ENCODE data around the gene TSR1. TPM values are rescaled to one million over a fixed set of nuclear protein-coding genes. Genes with fewer than 3 reads are reported as not detected.

The TSR1 gene
- total RNA-seq, 2 experiments from 2014 or later: 33.2 to 45.7 TPM

- H3K4me3 Mint-ChIP-seq: no peak overlapping the region
- no peaks in the 10 kb centered on the region for H3K4me1 Mint-ChIP-seq
- H3K27me3 Mint-ChIP-seq: no peaks in the 10 kb centered on the region
- H3K9me3 Mint-ChIP-seq (ENCODE audit: low read depth): no peaks in the 10 kb centered on the region
- H3K27ac Mint-ChIP-seq: no peak overlapping the region
- peaks cover 2% of the 10 kb centered on the region for H3K36me3 Mint-ChIP-seq
- ATAC-seq (no peak), DNase-seq (no peak)
- CTCF ChIA-PET: interaction anchor here (2.9 kb wide), 1 partner anchor 18 kb away, joined by 11 read pairs; no protein-coding TSS in a partner anchor
Measured at GRCh38 chr17:2363851-2364762, 27.9 kb upstream of the TSR1 start.

- H3K27ac Mint-ChIP-seq: no peak overlapping the region
Measured at GRCh38 chr17:2363318-2363717, 27.1 kb upstream of the TSR1 start.

GRCh38 chr17:2362881-2363280 is 26.6 kb upstream of the TSR1 start:
- H3K36me3 Mint-ChIP-seq: peaks cover 2% of the 10 kb centered on the region
- no peak overlapping the region for H3K4me3 Mint-ChIP-seq
- ATAC-seq: no peak
- no peak for DNase-seq
- CTCF ChIA-PET: interaction anchor here (2.9 kb wide), 1 partner anchor 20 kb away, joined by 11 read pairs; no protein-coding TSS in a partner anchor
- H3K4me1 Mint-ChIP-seq: no peaks in the 10 kb centered on the region
- no peak overlapping the region for H3K27ac Mint-ChIP-seq
- no peaks in the 10 kb centered on the region for H3K9me3 Mint-ChIP-seq (ENCODE audit: low read depth)
- no peaks in the 10 kb centered on the region for H3K27me3 Mint-ChIP-seq

More at GRCh38 chr17:2363318-2363717, 27.1 kb upstream of the TSR1 start:
- no peak for ATAC-seq
- Mint-ChIP-seq H3K9me3 (ENCODE audit: low read depth) (no peaks in the 10 kb centered on the region), H3K27me3 (no peaks in the 10 kb centered on the region), H3K4me1 (no peaks in the 10 kb centered on the region), H3K4me3 (no peak overlapping the region), H3K36me3 (peaks cover 2% of the 10 kb centered on the region)
- CTCF ChIA-PET: interaction anchor here (2.9 kb wide), 1 partner anchor 19 kb away, joined by 11 read pairs; no protein-coding TSS in a partner anchor
- no peak for DNase-seq

DNA sequence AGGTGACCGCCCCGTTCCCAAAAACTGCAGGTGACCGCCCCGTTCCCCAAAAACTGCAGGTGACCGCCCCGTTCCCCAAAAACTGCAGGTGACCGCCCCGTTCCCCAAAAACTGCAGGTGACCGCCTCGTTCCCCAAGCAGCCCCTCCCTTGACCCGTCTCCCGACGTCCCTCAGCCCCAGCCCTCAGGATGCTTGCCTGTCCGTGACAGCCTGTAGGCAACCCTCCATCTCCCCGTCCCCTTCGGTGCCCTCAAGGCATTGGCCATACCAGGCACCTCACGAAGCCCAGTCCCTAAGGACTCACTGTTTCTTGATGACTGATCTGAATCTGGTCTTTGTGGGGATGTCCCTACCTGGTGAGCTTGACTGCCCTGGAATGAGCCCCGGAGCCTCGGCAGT is 26.2 kb upstream of the TSR1 start:
- CTCF ChIA-PET: interaction anchor here (2.9 kb wide), 1 partner anchor 20 kb away, joined by 11 read pairs; no protein-coding TSS in a partner anchor
- ATAC-seq: no peak
- no peak overlapping the region for H3K27ac Mint-ChIP-seq
- no peak for DNase-seq
- H3K4me1 Mint-ChIP-seq: no peaks in the 10 kb centered on the region
- H3K27me3 Mint-ChIP-seq: no peaks in the 10 kb centered on the region
- H3K4me3 Mint-ChIP-seq: no peak overlapping the region
- peaks cover 2% of the 10 kb centered on the region for H3K36me3 Mint-ChIP-seq
- H3K9me3 Mint-ChIP-seq (ENCODE audit: low read depth): no peaks in the 10 kb centered on the region

- Mint-ChIP-seq H3K9me3 (ENCODE audit: low read depth) (no peaks in the 10 kb centered on the region), H3K27ac (no peak overlapping the region), H3K27me3 (no peaks in the 10 kb centered on the region), H3K36me3 (peaks cover 2% of the 10 kb centered on the region), H3K4me3 (no peak overlapping the region), H3K4me1 (no peaks in the 10 kb centered on the region)
- no peak for DNase-seq
- no peak for ATAC-seq
- CTCF ChIA-PET: interaction anchor here (2.2 kb wide), 1 partner anchor 20 kb away, joined by 12 read pairs; no protein-coding TSS in a partner anchor
Measured at GRCh38 chr17:2362016-2362415, 25.8 kb upstream of the TSR1 start.

DNA sequence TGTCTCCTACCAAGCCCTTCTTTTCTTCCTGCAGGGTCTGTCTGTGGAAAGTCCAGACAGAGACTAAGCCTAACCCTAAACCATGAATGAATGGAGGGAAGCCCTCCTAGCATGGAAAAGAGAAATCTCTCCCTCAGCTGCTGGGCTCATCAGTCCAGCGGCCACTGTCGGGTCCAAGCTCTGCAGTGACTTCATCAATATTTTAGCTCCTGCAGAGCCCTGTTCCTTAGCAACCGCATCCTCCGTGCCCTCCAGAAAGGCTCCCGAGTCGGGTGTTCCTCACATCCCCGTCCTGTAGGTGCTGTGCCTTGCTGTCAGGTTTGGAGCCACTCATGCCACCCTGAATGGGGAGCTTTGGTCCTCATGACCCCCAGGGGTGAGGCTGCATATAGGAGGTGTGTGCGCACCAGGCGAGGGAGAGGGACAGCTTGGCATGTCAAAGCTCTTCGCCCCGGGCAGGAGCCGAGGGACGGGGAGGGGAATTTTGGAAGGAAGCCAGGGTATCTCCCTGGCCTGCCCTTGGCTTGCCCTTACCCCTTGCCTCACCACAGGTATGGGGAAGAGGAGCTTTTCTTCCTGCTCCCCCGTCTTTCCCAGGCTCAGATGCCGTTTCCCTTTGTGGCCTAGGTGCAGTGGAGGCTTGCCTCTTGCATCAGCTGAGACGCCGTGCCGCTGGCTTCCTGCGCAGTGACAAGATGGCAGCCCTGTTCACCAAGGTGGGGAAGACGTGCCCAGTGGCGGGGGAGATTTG is 24.9 kb upstream of the TSR1 start:
- ATAC-seq: no peak
- no peak for DNase-seq
- H3K4me3 Mint-ChIP-seq: no peak overlapping the region
- CTCF ChIA-PET: interaction anchor here (1.4 to 2.2 kb wide), 2 partner anchors 21 to 55 kb away, joined by 4 to 12 read pairs; no protein-coding TSS in a partner anchor
- H3K9me3 Mint-ChIP-seq (ENCODE audit: low read depth): no peaks in the 10 kb centered on the region
- H3K36me3 Mint-ChIP-seq: peaks cover 2% of the 10 kb centered on the region
- no peaks in the 10 kb centered on the region for H3K4me1 Mint-ChIP-seq
- no peak overlapping the region for H3K27ac Mint-ChIP-seq
- H3K27me3 Mint-ChIP-seq: no peaks in the 10 kb centered on the region

DNA sequence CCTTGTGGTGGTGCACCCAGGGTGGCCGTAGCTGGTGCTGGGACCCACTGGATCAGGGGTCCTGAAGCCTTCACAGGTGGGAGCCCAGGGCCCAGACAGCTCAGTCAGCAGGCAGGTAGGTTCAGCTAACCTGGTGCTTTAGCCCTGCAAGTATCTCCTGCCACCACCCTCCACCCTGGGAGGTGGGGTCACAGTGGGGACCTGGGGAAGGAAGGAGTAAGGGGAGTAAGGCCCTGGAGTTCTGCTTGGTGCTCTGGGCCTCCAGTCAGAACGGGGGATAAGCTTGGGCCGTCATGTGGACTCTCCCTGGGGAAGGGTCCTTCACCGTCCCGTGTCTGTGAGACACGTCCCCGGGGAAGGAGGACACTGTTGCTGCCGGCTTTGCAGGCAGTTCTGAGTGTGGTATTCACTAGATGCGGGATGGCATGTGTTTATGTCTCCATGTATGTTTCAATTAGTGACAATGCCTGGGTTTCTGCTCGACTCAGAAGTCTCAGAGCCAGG is 21.7 kb upstream of the TSR1 start:
- H3K27me3 Mint-ChIP-seq: no peaks in the 10 kb centered on the region
- peaks cover 14% of the 10 kb centered on the region for H3K4me1 Mint-ChIP-seq
- H3K9me3 Mint-ChIP-seq (ENCODE audit: low read depth): no peaks in the 10 kb centered on the region
- H3K4me3 Mint-ChIP-seq: no peak overlapping the region
- no peak for ATAC-seq
- H3K27ac Mint-ChIP-seq: no peak overlapping the region
- no peak for DNase-seq
- CTCF ChIA-PET: interaction anchor here (1.4 kb wide), 1 partner anchor 58 kb away, joined by 5 read pairs; no protein-coding TSS in a partner anchor
- peaks cover 2% of the 10 kb centered on the region for H3K36me3 Mint-ChIP-seq

GRCh38 chr17:2357237-2357636 is 21.0 kb upstream of the TSR1 start:
- no peak for DNase-seq
- ATAC-seq: no peak
- CTCF ChIA-PET: no interaction called here
- Mint-ChIP-seq H3K4me3 (no peak overlapping the region), H3K36me3 (no peaks in the 10 kb centered on the region), H3K9me3 (ENCODE audit: low read depth) (no peaks in the 10 kb centered on the region), H3K4me1 (peaks cover 15% of the 10 kb centered on the region), H3K27ac (no peak overlapping the region), H3K27me3 (no peaks in the 10 kb centered on the region)

DNA sequence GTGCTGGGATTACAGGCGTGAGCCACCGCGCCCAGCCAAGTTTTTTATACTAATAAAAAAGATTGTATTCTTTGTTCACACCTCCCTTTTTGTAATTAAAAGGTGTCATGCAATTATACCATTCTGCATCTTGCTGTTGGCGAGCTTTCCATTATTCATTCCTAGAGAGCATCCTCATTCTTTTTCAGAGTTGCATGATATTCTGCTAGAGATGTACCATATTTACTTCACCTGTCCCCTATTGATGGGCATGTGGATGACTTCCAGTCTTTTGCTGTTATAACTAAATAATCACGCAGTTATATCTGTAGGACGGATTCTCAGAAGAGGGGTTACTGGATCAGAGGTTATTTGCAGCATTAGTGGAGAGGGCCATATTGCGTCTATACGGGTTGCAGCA is 18.1 kb upstream of the TSR1 start:
- Mint-ChIP-seq H3K27ac (peak overlapping the region; percentile 85), H3K4me1 (peaks cover 15% of the 10 kb centered on the region), H3K9me3 (ENCODE audit: low read depth) (no peaks in the 10 kb centered on the region), H3K4me3 (peak overlapping the region; percentile 14), H3K27me3 (no peaks in the 10 kb centered on the region), H3K36me3 (peaks cover 2% of the 10 kb centered on the region)
- CTCF ChIA-PET: interaction anchor here (0.7 to 4.8 kb wide), 10 partner anchors 16 to 329 kb away, joined by 3 to 64 read pairs (median 9); partner anchors contain the start of genes HIC1, RTN4RL1, SGSM2 and TSR1
- ATAC-seq (no peak), DNase-seq (no peak)

DNA sequence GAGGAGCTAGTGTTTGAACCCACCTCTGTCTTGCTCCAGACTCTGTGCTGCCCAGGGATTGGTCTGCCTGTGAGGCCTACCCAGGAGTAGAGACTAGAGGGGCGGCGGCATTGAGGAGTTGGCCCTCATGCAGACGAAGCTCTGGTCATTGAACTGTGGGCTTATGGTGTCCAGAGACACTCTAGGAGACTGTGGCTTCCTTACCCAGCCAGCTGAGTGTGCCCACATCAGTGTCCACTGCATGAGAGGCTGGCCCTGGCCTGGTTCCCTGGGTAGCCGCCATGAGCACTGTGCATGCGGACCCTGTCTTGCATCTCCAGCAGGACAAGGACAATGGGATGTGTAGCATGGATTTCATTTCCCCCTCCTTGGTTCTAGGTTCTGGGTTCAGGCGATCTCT is 15.0 kb upstream of the TSR1 start:
- Mint-ChIP-seq H3K27me3 (no peaks in the 10 kb centered on the region), H3K4me3 (no peak overlapping the region), H3K36me3 (peaks cover 2% of the 10 kb centered on the region), H3K9me3 (ENCODE audit: low read depth) (no peaks in the 10 kb centered on the region), H3K4me1 (peaks cover 15% of the 10 kb centered on the region), H3K27ac (no peak overlapping the region)
- CTCF ChIA-PET: interaction anchor here (4.8 kb wide), 1 partner anchor 13 kb away, joined by 64 read pairs; the partner anchor contains the start of genes SGSM2 and TSR1
- ATAC-seq (no peak), DNase-seq (no peak)

- CTCF ChIA-PET: interaction anchor here (0.8 to 2.2 kb wide), 3 partner anchors 8 to 68 kb away, joined by 3 to 6 read pairs (median 4); no protein-coding TSS in a partner anchor
- Mint-ChIP-seq H3K27ac (no peak overlapping the region), H3K36me3 (peaks cover 5% of the 10 kb centered on the region), H3K9me3 (ENCODE audit: low read depth) (no peaks in the 10 kb centered on the region), H3K4me1 (peaks cover 8% of the 10 kb centered on the region), H3K27me3 (no peaks in the 10 kb centered on the region), H3K4me3 (no peak overlapping the region)
- DNase-seq (no peak), ATAC-seq (no peak)
Measured at GRCh38 chr17:2347805-2348685, 11.8 kb upstream of the TSR1 start.

DNA sequence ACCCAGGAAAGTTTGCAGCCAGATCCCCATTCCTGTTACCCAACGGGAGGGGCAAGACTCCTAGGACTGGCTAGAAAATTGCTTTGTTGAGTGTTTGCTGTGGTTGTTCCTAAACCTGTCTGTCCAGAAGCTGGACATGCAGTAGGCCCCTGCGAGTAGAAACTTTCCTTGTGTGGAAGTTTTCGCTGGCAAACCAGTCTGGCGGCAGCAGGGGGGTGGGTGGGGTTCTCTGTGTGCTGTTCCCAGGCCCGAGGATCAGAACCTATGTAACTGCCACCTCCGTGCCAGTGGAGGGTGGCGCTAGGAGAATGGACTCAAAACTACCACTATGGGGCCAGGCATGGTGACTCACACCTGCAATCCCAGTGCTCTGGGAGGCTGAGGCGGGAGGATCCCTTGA is 10.2 kb upstream of the TSR1 start:
- ATAC-seq: no peak
- CTCF ChIA-PET: interaction anchor here (2.2 kb wide), 1 partner anchor 10 kb away, joined by 12 read pairs; the partner anchor contains the start of genes SGSM2 and TSR1
- no peaks in the 10 kb centered on the region for H3K27me3 Mint-ChIP-seq
- H3K9me3 Mint-ChIP-seq (ENCODE audit: low read depth): no peaks in the 10 kb centered on the region
- no peak for DNase-seq
- H3K4me1 Mint-ChIP-seq: peaks cover 11% of the 10 kb centered on the region
- H3K4me3 Mint-ChIP-seq: no peak overlapping the region
- peaks cover 8% of the 10 kb centered on the region for H3K36me3 Mint-ChIP-seq
- no peak overlapping the region for H3K27ac Mint-ChIP-seq
